T-helper 1 cell treated with Interleukin-12 subunit alpha and Interleukin-12 subunit beta and Interleukin-4 antibody, amounts not matched to agents 30 ng/mL and 1 ng/mL, for 36 hours (primary cell): ENCODE data around the gene DBET. TPM values are rescaled to one million over a fixed set of nuclear protein-coding genes. Genes with fewer than 3 reads are reported as not detected.

ENCODE experiments used
- total RNA-seq: library from RNA; stranded (reverse); gene quantifications from 2 replicates; pipeline ENCODE4 v1.2.3, GENCODE V29; 2022

The DBET gene
- total RNA-seq, 1 donor from 2014 or later: not detected

Other genes starting within 250 kb of the DBET start
- gene FRG1, start 123.6 kb upstream of the DBET start, total RNA-seq: 67.6 and 67.8 TPM in 2 replicates
- not detected in 2 replicates for gene FRG2, start 37.2 kb upstream of the DBET start, total RNA-seq
- gene DUX4, start 109.3 kb downstream of the DBET start, total RNA-seq: not detected in 2 replicates